ENCODE measurements around the gene FGD2.
"Not testable (repeated sequence)": the region's sequence is repeated elsewhere in the genome, so short reads cannot be mapped to it uniquely, and the experiment has no call there.

FGD2 gene

DNA sequence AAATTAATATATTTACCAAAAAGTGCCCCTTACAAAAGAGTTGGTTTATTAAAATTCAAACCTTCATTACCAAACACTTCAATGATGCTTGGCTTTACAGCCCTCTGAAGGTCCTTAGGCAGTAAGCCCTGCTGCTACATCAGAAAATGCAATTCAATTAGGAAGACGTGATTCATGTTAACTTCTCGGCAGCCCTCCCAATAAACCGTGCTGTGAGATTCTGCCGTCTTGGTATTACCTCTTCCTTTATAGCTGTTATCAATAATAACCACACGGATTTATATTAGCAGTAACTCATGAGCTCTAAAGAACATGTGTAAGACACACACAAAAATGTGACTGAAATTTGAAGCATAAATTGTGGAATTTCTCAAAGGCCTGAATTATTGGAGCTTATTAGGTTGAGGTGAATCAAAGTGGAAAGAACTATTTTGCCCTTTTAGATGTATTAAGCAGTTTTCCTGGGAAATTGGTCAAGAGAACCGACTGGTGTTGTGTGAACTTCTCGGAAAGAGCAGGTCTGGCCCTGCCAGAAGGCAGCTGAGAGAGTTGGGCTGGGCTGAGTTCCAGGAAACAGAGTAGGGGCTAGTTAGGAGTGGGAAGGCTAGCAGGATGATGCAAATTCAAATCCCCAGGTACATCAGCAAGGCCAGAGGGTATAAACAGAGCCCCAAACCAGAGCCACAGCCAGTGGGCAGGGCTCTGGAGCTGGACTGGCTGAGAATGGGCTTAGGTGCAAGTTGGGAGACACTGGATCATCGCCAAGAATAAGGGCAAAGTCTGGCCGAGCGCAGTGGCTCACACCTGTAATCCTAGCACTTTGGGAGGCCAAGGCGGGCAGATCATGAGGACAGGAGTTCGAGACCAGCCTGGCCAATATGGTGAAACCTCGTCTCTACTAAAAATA, 33.1 kb downstream of the FGD2 start:
- DNase-seq (ENCODE audit: low read depth in 2 of 2) = no peak

GRCh38 chr6:37039958-37040357, 34.5 kb downstream of the FGD2 start:
- no peak for DNase-seq (ENCODE audit: low read depth in 2 of 2)

- DNase-seq (ENCODE audit: low read depth in 2 of 2) = no peak
Measured at GRCh38 chr6:37041521-37041920, 36.1 kb downstream of the FGD2 start.

GRCh38 chr6:37042150-37042549, 36.7 kb downstream of the FGD2 start:
- no peak for DNase-seq (ENCODE audit: low read depth in 2 of 2)

- not testable (repeated sequence) for DNase-seq (ENCODE audit: low read depth in 2 of 2)
Measured at GRCh38 chr6:37043091-37043490, 37.6 kb downstream of the FGD2 start.

DNA sequence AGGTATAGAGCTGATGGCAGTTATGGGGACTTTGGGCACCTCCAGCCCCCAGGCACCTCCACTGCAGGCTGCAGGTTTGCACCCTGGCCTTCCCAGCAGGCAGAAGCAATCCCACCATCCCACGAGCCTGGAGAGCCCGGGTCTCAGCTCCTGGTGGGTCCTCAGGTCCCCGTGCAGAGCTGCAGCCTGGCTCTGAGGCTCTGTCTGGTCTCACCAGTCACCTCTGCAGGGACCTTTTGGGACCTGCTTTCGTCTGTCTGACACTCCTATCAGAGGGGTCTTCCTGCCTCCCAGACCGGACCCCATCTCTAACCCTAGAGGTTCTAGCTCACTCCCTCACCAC, 41.9 kb downstream of the FGD2 start:
- DNase-seq (ENCODE audit: low read depth in 2 of 2) = no peak

DNA sequence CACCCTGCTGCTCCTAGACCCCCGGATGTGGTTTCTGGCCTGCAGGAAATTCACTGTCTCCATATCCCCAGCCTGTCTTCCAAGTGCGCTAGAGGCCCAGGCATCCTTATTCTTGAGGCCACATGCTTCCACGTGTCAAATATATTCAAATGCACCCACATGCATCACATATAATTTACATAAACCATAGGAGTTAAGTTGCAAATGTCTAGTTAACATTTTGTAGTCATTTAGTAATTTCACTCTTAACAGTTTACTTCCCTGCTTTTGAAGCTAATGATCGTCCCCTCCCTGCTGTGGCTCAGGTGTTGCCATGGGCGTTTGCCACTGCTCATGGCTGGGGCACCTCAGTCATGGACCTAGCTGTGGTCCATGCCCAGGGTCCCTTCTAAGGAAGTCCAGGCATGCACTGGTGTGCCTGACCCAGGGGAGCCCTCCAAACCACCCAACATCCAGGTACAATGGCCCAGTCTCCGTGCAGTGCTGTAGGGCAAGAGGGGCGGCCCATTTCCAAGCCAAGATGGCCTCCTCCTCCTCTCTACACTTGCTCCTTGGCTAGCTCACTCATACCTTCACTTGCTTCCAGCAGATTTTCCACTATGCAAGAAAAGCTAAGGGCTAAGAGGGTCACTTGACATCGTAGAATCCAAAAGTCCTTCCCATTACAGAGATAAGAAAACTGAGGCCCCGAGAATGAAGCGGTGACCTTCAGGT, 42.4 kb downstream of the FGD2 start:
- DNase-seq (ENCODE audit: low read depth in 2 of 2) = no peak

GRCh38 chr6:37048403-37048850, 43.0 kb downstream of the FGD2 start:
- no peak for DNase-seq (ENCODE audit: low read depth in 2 of 2)

DNA sequence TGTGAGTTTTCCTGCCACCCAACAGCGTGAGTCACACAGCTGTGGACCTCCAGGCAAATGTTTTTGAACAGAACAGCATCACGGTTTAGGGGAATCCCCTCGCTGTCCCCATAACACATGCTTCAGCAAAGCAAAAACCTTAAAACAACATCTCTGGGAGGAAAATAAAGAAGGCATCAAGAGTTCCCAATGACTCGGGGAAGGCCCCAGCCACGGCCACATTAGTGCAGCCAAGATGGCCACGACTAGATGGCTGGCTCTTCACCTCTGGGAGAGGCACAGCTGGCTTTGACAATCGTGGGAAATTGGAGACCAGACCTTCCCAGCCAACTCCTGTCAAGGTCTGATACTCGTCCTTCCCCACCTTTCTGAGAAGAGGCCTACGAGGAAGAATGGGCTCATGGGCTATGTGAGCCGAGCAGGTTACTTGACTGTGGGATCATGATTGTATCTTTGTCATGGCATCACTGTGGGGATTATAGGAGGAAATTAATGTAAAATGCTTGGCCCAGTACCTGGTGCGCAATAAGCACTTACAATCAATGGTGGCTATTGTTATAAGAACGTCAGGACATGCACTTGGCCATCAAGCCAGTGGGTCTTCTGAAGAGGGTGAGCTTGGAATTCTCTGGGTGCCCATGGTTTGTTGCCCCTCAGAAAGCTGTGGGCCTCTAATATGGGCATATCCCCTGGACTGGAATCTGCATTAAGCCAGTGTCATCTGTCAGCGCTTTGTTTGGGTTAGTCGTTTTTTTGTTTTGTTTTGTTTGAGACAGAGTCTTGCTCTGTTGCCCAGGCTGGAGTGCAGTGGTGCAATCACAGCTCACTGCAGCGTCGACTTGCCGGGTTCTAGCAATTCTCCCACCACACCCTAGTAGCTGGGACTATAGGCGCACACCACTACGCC, 43.6 kb downstream of the FGD2 start:
- DNase-seq (ENCODE audit: low read depth in 2 of 2) = peak; percentile 42 to 56

GRCh38 chr6:37049758-37050044, 44.2 kb downstream of the FGD2 start:
- DNase-seq (ENCODE audit: low read depth in 2 of 2) = no peak

DNA sequence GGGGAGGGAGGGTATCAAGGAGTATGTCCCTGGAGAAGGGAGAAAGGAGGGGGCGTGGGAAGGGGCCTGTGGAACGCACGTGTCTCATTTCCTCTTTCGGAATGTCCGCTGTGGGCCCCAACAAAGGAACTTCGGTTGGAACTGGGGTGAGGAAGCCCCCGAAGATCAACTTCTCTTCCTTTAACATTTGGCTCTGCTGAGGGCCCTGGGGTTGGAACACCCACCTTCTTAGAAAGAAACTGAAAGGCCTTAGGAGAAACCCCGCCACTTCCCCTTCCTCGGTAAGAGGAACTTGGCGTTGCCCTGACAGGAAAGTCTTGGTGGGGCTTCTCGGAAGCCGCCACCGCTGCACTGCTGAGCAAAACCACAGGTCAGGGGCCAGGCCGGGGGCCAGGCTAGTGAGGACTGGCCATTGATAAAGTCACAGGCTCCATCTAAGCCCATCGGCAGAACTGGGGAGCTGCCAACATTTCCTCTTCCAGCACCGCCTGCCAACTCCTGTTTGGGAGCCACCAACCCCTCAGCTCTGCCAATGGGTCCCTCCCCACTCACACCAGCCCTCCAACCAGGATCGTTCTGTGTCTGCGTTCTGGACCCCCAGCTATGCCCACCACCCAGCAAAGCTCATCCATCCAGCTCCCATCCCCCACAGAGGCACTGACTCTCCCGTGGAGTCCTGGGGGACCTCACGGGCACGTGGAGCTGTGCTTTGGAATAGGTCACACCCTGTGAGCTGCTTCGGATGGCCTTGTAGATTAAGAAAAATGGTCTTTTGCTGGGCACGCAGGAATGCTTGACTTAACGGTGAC, 44.8 kb downstream of the FGD2 start:
- peak; percentile 32 to 46 for DNase-seq (ENCODE audit: low read depth in 2 of 2)

GRCh38 chr6:37050854-37051137, 45.3 kb downstream of the FGD2 start:
- DNase-seq (ENCODE audit: low read depth in 2 of 2) = no peak

GRCh38 chr6:37051138-37052026, 45.9 kb downstream of the FGD2 start:
- DNase-seq (ENCODE audit: low read depth in 2 of 2) = peak; percentile 75 to 86

GRCh38 chr6:37052027-37052628, 46.7 kb downstream of the FGD2 start:
- DNase-seq (ENCODE audit: low read depth in 2 of 2) = no peak

GRCh38 chr6:37053683-37054082, 48.2 kb downstream of the FGD2 start:
- no peak for DNase-seq (ENCODE audit: low read depth in 2 of 2)

GRCh38 chr6:37054171-37054570, 48.7 kb downstream of the FGD2 start:
- no peak for DNase-seq (ENCODE audit: low read depth in 2 of 2)

GRCh38 chr6:37054580-37054979, 49.1 kb downstream of the FGD2 start:
- no peak for DNase-seq (ENCODE audit: low read depth in 2 of 2)

DNA sequence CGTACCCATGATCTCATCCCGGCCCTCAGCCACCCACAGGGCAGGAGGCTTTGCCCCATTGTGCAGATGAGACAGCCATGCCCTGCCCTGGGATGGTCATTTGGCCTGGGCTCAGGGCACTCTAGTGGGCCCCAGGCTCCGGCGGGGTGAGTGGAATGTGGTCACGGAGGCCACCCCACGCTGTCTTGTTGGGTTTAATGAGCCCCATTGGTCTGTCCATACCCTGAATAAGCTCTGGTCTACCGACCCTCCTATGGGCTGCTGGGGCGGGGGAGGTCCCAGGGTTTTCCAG, 50.6 kb downstream of the FGD2 start:
- DNase-seq (ENCODE audit: low read depth in 2 of 2) = no peak

DNA sequence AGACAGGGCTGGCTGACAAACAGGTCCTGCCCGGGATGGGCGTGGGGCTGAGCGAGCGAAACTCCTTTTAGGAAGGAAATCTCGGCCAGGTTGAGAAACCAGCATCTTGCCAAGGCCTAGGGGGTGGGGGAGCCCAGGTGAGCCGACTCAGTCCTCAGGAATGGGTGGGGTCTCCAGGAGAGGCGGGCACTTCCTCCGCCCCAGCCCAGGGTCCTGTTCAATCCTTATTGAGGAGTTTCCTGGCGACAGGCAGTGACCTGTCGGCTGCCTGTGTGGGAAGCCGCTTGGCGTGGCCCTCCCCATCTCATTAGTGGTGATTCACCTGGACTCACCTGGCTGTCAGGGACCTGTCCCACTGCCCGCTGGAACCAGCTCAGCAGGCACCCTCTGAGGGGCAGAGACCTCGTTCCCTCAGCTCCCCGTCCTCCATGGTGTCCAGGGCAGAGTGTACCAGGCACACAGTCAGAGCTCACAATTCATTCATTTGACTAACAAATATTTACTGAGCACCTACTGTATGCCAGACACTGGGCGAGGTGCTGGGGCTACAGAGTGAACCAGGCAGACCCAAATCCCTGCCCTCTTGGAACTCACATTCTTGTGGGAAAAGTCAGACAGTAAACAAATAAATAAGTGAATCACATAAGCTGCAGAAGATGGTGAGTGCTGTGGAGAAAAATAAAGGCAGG, 51.1 kb downstream of the FGD2 start:
- DNase-seq (ENCODE audit: low read depth in 2 of 2) = no peak

DNA sequence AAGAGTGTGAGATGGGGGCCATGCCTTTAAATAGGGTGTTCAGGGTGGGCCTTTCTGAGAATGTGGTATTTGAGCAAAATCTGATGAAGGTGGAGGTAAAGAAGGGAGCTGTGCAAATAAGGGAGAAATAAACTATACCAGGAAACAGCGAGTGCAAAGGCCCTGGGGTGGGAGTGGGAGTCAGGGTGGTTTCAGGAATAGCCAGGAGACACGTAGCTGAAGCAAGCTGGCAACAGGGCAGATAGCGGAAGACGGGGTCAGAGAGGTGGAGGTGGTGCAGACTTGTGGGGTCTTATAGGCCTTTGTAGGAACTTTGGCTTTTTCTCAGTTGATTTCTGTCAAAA, 51.6 kb downstream of the FGD2 start:
- no peak for DNase-seq (ENCODE audit: low read depth in 2 of 2)

All from stimulated activated CD8-positive, alpha-beta memory T cell treated with anti-CD3 and anti-CD28 coated beads, Interleukin-2, amount 100 ng/mL, for 1 hour (primary cell).